Measurements from ENCODE around the gene SLC29A1.

DNA sequence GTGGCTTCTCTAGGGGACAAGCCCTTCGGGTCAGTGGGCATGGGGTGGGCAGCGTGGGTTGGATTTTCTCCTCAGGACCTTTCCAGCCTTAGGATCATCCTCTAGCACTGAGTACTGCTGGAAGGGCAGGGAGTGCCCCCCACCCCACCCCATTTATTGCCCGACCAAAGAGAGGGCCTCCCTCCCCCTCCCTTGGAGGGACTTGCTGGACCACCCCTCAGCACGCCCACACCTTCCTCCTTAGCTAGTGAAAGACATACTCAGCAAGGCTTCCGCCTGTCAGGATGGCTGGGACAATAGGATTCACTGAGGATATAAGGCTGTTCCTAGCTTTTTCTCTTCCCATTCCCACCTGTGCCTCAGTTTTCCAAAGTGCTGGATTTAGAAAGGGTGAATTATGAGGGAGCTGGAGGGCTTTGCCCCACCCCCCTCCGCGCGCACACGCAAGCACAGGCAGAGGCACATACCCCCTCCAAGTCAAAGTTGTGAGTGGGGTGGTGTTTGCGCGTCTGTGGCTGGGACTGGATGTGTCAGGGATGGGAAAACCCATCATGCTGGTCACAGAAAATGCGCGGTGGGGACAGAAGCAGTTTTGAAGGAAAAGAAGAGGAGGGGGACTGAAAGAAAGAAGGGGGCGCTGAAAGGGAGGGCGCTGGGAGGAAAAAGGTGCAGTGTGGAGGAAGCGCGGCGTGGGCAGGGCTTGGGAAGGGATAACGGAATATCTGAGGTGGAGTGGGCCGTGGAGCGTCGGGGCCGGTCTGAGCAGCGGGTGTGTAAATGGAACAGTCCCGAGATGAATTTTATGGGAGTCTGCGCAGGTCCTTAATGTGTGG, 693 bp upstream of the SLC29A1 start:
- TF ChIP-seq REST (IDR thresholded peaks at IDR 0.05) (no peak), JUND (IDR thresholded peaks at IDR 0.05) (no peak), YY1 (IDR thresholded peaks at IDR 0.05) (no peak), TAF1 (conservative IDR thresholded peaks at IDR 0.05) (no peak), ATF3 (IDR thresholded peaks at IDR 0.05) (no peak), EGR1 (IDR thresholded peaks at IDR 0.05; ENCODE audit: low read depth in 2 of 2) (no peak)
- TF ChIP-seq, protein P1, sequence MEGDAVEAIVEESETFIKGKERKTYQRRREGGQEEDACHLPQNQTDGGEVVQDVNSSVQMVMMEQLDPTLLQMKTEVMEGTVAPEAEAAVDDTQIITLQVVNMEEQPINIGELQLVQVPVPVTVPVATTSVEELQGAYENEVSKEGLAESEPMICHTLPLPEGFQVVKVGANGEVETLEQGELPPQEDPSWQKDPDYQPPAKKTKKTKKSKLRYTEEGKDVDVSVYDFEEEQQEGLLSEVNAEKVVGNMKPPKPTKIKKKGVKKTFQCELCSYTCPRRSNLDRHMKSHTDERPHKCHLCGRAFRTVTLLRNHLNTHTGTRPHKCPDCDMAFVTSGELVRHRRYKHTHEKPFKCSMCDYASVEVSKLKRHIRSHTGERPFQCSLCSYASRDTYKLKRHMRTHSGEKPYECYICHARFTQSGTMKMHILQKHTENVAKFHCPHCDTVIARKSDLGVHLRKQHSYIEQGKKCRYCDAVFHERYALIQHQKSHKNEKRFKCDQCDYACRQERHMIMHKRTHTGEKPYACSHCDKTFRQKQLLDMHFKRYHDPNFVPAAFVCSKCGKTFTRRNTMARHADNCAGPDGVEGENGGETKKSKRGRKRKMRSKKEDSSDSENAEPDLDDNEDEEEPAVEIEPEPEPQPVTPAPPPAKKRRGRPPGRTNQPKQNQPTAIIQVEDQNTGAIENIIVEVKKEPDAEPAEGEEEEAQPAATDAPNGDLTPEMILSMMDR (IDR thresholded peaks at IDR 0.05; ENCODE audit: low read depth, low read length, missing input control): no peak
- TF ChIP-seq, protein P2, sequence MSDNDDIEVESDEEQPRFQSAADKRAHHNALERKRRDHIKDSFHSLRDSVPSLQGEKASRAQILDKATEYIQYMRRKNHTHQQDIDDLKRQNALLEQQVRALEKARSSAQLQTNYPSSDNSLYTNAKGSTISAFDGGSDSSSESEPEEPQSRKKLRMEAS (IDR thresholded peaks at IDR 0.05): no peak
